ENCODE results near the gene ALX1.
"Not testable (repeated sequence)": the region's sequence is repeated elsewhere in the genome, so short reads cannot be mapped to it uniquely, and the experiment has no call there.

Gene ALX1

DNA sequence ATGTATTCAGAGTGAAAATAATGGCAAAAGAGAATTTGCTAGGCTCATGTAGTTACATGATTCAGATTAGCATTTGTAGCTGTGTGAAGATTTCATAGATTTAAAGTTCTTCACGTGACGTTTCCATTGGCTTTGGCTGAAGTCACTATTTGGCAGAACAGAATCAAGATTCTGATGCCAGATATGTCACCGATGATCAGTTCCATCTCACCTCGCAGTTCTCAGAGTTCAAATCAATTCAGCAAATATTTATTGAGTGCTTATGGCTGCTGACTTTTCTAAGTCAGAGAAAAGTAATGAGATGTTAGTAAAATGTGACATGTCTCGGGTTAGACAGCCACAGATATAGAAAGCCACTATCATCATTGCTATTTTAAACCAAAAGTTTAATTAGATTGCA is 28.4 kb downstream of the ALX1 start:
- DNase-seq: no peak

DNA sequence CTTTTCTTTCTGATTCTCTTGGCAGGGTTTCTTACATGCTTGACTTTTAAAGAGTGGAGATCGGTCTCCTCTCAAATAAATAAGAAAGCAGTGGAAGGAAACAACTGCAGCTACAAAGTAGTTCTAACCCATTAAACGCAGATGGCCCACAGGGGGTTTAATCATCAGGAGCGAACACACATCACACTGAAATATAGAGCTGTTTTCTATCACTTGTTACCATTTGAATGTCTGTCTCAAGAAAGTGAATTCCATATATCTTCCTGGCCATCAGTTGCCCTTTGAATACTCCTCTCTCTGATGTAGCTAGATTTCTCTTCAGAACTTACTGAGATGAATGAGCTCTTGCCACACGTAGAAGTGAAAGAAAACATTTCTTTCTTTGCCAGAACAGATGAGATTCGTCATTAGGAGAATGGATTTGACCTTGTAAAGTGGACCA is 29.1 kb downstream of the ALX1 start:
- no peak for DNase-seq

DNA sequence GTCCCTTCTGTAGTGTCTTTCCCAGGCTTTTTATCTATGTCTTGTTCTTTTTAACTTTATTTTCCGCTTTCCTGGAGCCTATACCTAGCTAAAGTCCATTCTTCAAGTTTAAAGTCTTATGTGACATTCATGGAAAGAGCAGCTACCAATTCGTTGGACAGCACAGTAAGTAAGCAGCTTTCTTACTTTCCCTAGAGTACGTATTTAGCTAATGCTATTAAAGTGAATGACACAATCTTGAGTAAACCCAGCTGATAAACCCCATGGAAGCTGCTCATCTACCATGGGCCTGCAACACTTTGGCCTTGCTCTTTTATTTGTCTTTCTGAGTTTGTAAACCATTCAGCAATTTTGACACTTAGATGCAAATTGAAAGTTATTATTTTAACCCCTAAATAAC is 30.0 kb downstream of the ALX1 start:
- no peak for DNase-seq

GRCh38 chr12:85310456-85311076 is 30.5 kb downstream of the ALX1 start:
- peak; percentile 15 for DNase-seq

- DNase-seq: not testable (repeated sequence)
Measured at GRCh38 chr12:85317866-85318636, 38.0 kb downstream of the ALX1 start.

DNA sequence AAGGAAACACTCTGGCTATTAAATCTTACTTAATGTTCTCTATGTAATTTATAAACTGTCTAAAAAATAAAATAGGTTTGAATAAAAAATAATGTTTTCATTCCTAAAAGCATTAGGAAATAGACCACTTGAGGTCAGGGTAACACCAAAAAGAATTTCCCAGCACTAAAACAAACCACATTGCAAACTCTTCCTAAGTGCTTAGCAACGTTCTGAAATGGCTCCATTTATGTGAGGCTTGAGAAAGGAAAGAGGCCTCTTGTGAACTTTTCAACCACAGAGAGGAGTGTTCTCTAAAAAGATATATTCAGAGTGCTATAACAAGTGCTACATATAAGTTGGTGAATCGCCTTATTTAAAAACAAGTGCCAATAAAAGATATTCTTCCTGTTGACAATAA is 42.7 kb downstream of the ALX1 start:
- DNase-seq: no peak

- peak; percentile 32 for DNase-seq
Measured at GRCh38 chr12:85325442-85325841, 45.4 kb downstream of the ALX1 start.

GRCh38 chr12:85329913-85330312 is 49.9 kb downstream of the ALX1 start:
- DNase-seq: no peak

- no peak for DNase-seq
Measured at GRCh38 chr12:85348779-85349178, 68.8 kb downstream of the ALX1 start.

- DNase-seq: no peak
Measured at GRCh38 chr12:85350356-85350755, 70.3 kb downstream of the ALX1 start.
